Measurements from ENCODE around the gene ATP6V0B. TPM values are rescaled to one million over a fixed set of nuclear protein-coding genes. Genes with fewer than 3 reads are reported as not detected.

Gene ATP6V0B
- total and polyA plus RNA-seq, 3 experiments from 2014 or later = 184 to 205 (median 190) TPM

GRCh38 chr1:44016041-44016889 is 41.5 kb downstream of the ATP6V0B start:
- POLR2A ChIA-PET = no interaction called here
- DNase-seq = peak in 1 of 5 donors; percentile 33
- CTCF ChIA-PET = interaction anchor here (1.0 to 1.8 kb wide), 2 partner anchors 11 to 20 kb away, joined by 6 read pairs; no protein-coding TSS in a partner anchor
- no peaks in the 10 kb centered on the region for H3K9me3 Mint-ChIP-seq
- H3K36me3 ChIP-seq (ENCODE audit: insufficient read depth, low read length) = no peaks in the 10 kb centered on the region
- H3K4me1 ChIP-seq (ENCODE audit: insufficient read depth, low read length) = no peaks in the 10 kb centered on the region
- H3K9me3 ChIP-seq (ENCODE audit: low read length) = no peaks in the 10 kb centered on the region
- H3K36me3 Mint-ChIP-seq = no peaks in the 10 kb centered on the region
- H3K27me3 Mint-ChIP-seq = peaks cover 10 to 13% of the 10 kb centered on the region in 2 donors
- H3K27me3 ChIP-seq (ENCODE audit: insufficient read depth, low read length, poor library complexity, severe bottlenecking) = no peaks in the 10 kb centered on the region
- no peak overlapping the region for H3K27ac ChIP-seq (ENCODE audit: low read depth, low read length)
- no peak overlapping the region for H3K4me3 Mint-ChIP-seq
- no peak overlapping the region for H3K4me3 ChIP-seq (ENCODE audit: low read length)
- peaks cover 0 to 4% (median 0%) of the 10 kb centered on the region in 3 donors for H3K4me1 Mint-ChIP-seq
- no peak overlapping the region for H3K27ac Mint-ChIP-seq

GRCh38 chr1:44016890-44017400 is 42.2 kb downstream of the ATP6V0B start:
- no peaks in the 10 kb centered on the region for H3K9me3 Mint-ChIP-seq
- Histone ChIP-seq H3K4me1 (ENCODE audit: insufficient read depth, low read length) (no peaks in the 10 kb centered on the region), H3K27ac (ENCODE audit: low read depth, low read length) (no peak overlapping the region), H3K4me3 (ENCODE audit: low read length) (no peak overlapping the region), H3K36me3 (ENCODE audit: insufficient read depth, low read length) (no peaks in the 10 kb centered on the region), H3K27me3 (ENCODE audit: insufficient read depth, low read length, poor library complexity, severe bottlenecking) (no peaks in the 10 kb centered on the region), H3K9me3 (ENCODE audit: low read length) (no peaks in the 10 kb centered on the region)
- peaks cover 0 to 4% (median 0%) of the 10 kb centered on the region in 3 donors for H3K4me1 Mint-ChIP-seq
- H3K4me3 Mint-ChIP-seq = no peak overlapping the region
- ChIA-PET CTCF (interaction anchor here (1.0 to 1.8 kb wide), 2 partner anchors 11 to 20 kb away, joined by 6 read pairs; no protein-coding TSS in a partner anchor), POLR2A (no interaction called here)
- peaks cover 10 to 13% of the 10 kb centered on the region in 2 donors for H3K27me3 Mint-ChIP-seq
- no peaks in the 10 kb centered on the region for H3K36me3 Mint-ChIP-seq
- DNase-seq = peak in 1 of 5 donors; percentile 40
- no peak overlapping the region for H3K27ac Mint-ChIP-seq

GRCh38 chr1:44019466-44019948 is 44.7 kb downstream of the ATP6V0B start:
- ChIA-PET CTCF (interaction anchor here (1.2 kb wide), 1 partner anchor 29 kb away, joined by 3 read pairs; no protein-coding TSS in a partner anchor), POLR2A (no interaction called here)
- H3K9me3 Mint-ChIP-seq = no peaks in the 10 kb centered on the region
- no peaks in the 10 kb centered on the region for H3K27me3 ChIP-seq (ENCODE audit: insufficient read depth, low read length, poor library complexity, severe bottlenecking)
- peaks cover 6 to 10% of the 10 kb centered on the region in 2 donors for H3K27me3 Mint-ChIP-seq
- peak in 1 of 5 donors; percentile 30 for DNase-seq
- no peak overlapping the region for H3K27ac ChIP-seq (ENCODE audit: low read depth, low read length)
- H3K4me1 Mint-ChIP-seq = no peaks in the 10 kb centered on the region
- H3K36me3 Mint-ChIP-seq = no peaks in the 10 kb centered on the region
- H3K4me3 Mint-ChIP-seq = no peak overlapping the region
- no peaks in the 10 kb centered on the region for H3K4me1 ChIP-seq (ENCODE audit: insufficient read depth, low read length)
- H3K4me3 ChIP-seq (ENCODE audit: low read length) = no peak overlapping the region
- H3K36me3 ChIP-seq (ENCODE audit: insufficient read depth, low read length) = no peaks in the 10 kb centered on the region
- H3K27ac Mint-ChIP-seq = no peak overlapping the region
- no peaks in the 10 kb centered on the region for H3K9me3 ChIP-seq (ENCODE audit: low read length)

- Mint-ChIP-seq H3K27me3 (peaks cover 0 to 7% of the 10 kb centered on the region in 2 donors), H3K4me1 (no peaks in the 10 kb centered on the region), H3K27ac (no peak overlapping the region), H3K9me3 (no peaks in the 10 kb centered on the region), H3K4me3 (no peak overlapping the region), H3K36me3 (no peaks in the 10 kb centered on the region)
- Histone ChIP-seq H3K36me3 (ENCODE audit: insufficient read depth, low read length) (no peaks in the 10 kb centered on the region), H3K4me3 (ENCODE audit: low read length) (no peak overlapping the region), H3K4me1 (ENCODE audit: insufficient read depth, low read length) (no peaks in the 10 kb centered on the region), H3K9me3 (ENCODE audit: low read length) (no peaks in the 10 kb centered on the region), H3K27me3 (ENCODE audit: insufficient read depth, low read length, poor library complexity, severe bottlenecking) (no peaks in the 10 kb centered on the region), H3K27ac (ENCODE audit: low read depth, low read length) (no peak overlapping the region)
- CTCF ChIA-PET = interaction anchor here (1.2 kb wide), 1 partner anchor 28 kb away, joined by 3 read pairs; no protein-coding TSS in a partner anchor
- DNase-seq = no peak
- POLR2A ChIA-PET = no interaction called here
Observed at GRCh38 chr1:44020464-44020863, 45.7 kb downstream of the ATP6V0B start.

- H3K4me3 Mint-ChIP-seq = no peak overlapping the region
- no peaks in the 10 kb centered on the region for H3K4me1 Mint-ChIP-seq
- no peak for DNase-seq
- peaks cover 0 to 7% of the 10 kb centered on the region in 2 donors for H3K27me3 Mint-ChIP-seq
- Histone ChIP-seq H3K27me3 (ENCODE audit: insufficient read depth, low read length, poor library complexity, severe bottlenecking) (no peaks in the 10 kb centered on the region), H3K4me1 (ENCODE audit: insufficient read depth, low read length) (no peaks in the 10 kb centered on the region), H3K27ac (ENCODE audit: low read depth, low read length) (no peak overlapping the region), H3K4me3 (ENCODE audit: low read length) (no peak overlapping the region), H3K36me3 (ENCODE audit: insufficient read depth, low read length) (no peaks in the 10 kb centered on the region), H3K9me3 (ENCODE audit: low read length) (no peaks in the 10 kb centered on the region)
- ChIA-PET CTCF (interaction anchor here (1.0 kb wide), 1 partner anchor 15 kb away, joined by 3 read pairs; no protein-coding TSS in a partner anchor), POLR2A (no interaction called here)
- H3K9me3 Mint-ChIP-seq = no peaks in the 10 kb centered on the region
- H3K27ac Mint-ChIP-seq = no peak overlapping the region
- H3K36me3 Mint-ChIP-seq = no peaks in the 10 kb centered on the region
Observed at GRCh38 chr1:44021156-44021555, 46.4 kb downstream of the ATP6V0B start.

GRCh38 chr1:44021581-44022321 is 47.0 kb downstream of the ATP6V0B start:
- H3K27me3 ChIP-seq (ENCODE audit: insufficient read depth, low read length, poor library complexity, severe bottlenecking) = no peaks in the 10 kb centered on the region
- H3K27ac ChIP-seq (ENCODE audit: low read depth, low read length) = no peak overlapping the region
- no peaks in the 10 kb centered on the region for H3K9me3 ChIP-seq (ENCODE audit: low read length)
- ChIA-PET POLR2A (no interaction called here), CTCF (interaction anchor here (1.0 to 1.1 kb wide), 2 partner anchors 14 to 15 kb away, joined by 3 read pairs; no protein-coding TSS in a partner anchor)
- H3K4me3 ChIP-seq (ENCODE audit: low read length) = no peak overlapping the region
- Mint-ChIP-seq H3K4me3 (no peak overlapping the region), H3K9me3 (no peaks in the 10 kb centered on the region), H3K27ac (no peak overlapping the region), H3K36me3 (no peaks in the 10 kb centered on the region), H3K4me1 (no peaks in the 10 kb centered on the region), H3K27me3 (peaks cover 0 to 8% of the 10 kb centered on the region in 2 donors)
- no peaks in the 10 kb centered on the region for H3K36me3 ChIP-seq (ENCODE audit: insufficient read depth, low read length)
- no peak for DNase-seq
- H3K4me1 ChIP-seq (ENCODE audit: insufficient read depth, low read length) = no peaks in the 10 kb centered on the region

GRCh38 chr1:44024031-44024902 is 49.5 kb downstream of the ATP6V0B start:
- Mint-ChIP-seq H3K4me1 (peaks cover 5 to 11% (median 10%) of the 10 kb centered on the region in 3 donors), H3K36me3 (no peaks in the 10 kb centered on the region), H3K27ac (no peak overlapping the region), H3K4me3 (no peak overlapping the region), H3K27me3 (peaks cover 0 to 2% of the 10 kb centered on the region in 2 donors), H3K9me3 (no peaks in the 10 kb centered on the region)
- H3K36me3 ChIP-seq (ENCODE audit: insufficient read depth, low read length) = no peaks in the 10 kb centered on the region
- no peaks in the 10 kb centered on the region for H3K9me3 ChIP-seq (ENCODE audit: low read length)
- ChIA-PET CTCF (interaction anchor here (1.8 kb wide), 1 partner anchor 12 kb away, joined by 6 read pairs; no protein-coding TSS in a partner anchor), POLR2A (no interaction called here)
- H3K4me3 ChIP-seq (ENCODE audit: low read length) = no peak overlapping the region
- no peak for DNase-seq
- no peaks in the 10 kb centered on the region for H3K27me3 ChIP-seq (ENCODE audit: insufficient read depth, low read length, poor library complexity, severe bottlenecking)
- no peak overlapping the region for H3K27ac ChIP-seq (ENCODE audit: low read depth, low read length)
- peaks cover 4% of the 10 kb centered on the region for H3K4me1 ChIP-seq (ENCODE audit: insufficient read depth, low read length)
